Parathyroid adenoma (tissue), 2 donors: ENCODE data around the gene DGKA.

Source experiments
- H2AFZ ChIP-seq: fragments of 300-600 bp; sonication (generic); one replicate; pipeline ENCODE4 v1.7.0; 2017; ENCODE audit warnings: antibody characterized with exemption, mild to moderate bottlenecking
- H3K27ac ChIP-seq: fragments of 300-600 bp; sonication (generic); one replicate; pipeline ENCODE4 v1.7.0; 2017
- H3K27me3 ChIP-seq: fragments of 300-600 bp; sonication (generic); one replicate; pipeline ENCODE4 v1.7.0; 2017; ENCODE audit warnings: low read length; ENCODE audit not compliant: control insufficient read depth, insufficient read depth
- H3K36me3 ChIP-seq: fragments of 300-600 bp; sonication (generic); one replicate; pipeline ENCODE4 v1.7.0; 2017; ENCODE audit warnings: low read length; ENCODE audit not compliant: control insufficient read depth, insufficient read depth
- H3K4me1 ChIP-seq: fragments of 300-600 bp; sonication (generic); one replicate; pipeline ENCODE4 v1.7.0; 2017; ENCODE audit warnings: control low read depth
- H3K4me2 ChIP-seq: fragments of 300-600 bp; sonication (generic); one replicate; pipeline ENCODE4 v1.7.0; 2017; ENCODE audit warnings: low read length
- H3K4me3 ChIP-seq: fragments of 300-600 bp; sonication (generic); one replicate; pipeline ENCODE4 v1.7.0; 2017; ENCODE audit warnings: low read depth, low read length
- H3K79me2 ChIP-seq: fragments of 300-600 bp; sonication (generic); one replicate; pipeline ENCODE4 v1.7.0; 2017; ENCODE audit warnings: control low read depth
- H3K9ac ChIP-seq: fragments of 300-600 bp; sonication (generic); one replicate; pipeline ENCODE4 v1.7.0; 2017; ENCODE audit warnings: mild to moderate bottlenecking
- H3K9me3 ChIP-seq: fragments of 300-600 bp; sonication (generic); one replicate; pipeline ENCODE4 v1.7.0; 2017; ENCODE audit warnings: low read length; ENCODE audit not compliant: control insufficient read depth
- TF ChIP-seq, protein P1 (sequence below): fragments of 300-600 bp; sonication (generic); IDR thresholded peaks from one replicate; pipeline ENCODE4 v1.7.0; 2017; ENCODE audit warnings: antibody characterized with exemption, mild to moderate bottlenecking
- donor health status: primary hyperparathyroidism.

The DGKA gene

GRCh38 chr12:55901881-55902490 is 29.0 kb upstream of the DGKA start:
- H3K4me2 ChIP-seq = no peak overlapping the region
- H3K27me3 ChIP-seq = no peaks in the 10 kb centered on the region
- H2AFZ ChIP-seq = no peak overlapping the region
- TF ChIP-seq, protein P1, sequence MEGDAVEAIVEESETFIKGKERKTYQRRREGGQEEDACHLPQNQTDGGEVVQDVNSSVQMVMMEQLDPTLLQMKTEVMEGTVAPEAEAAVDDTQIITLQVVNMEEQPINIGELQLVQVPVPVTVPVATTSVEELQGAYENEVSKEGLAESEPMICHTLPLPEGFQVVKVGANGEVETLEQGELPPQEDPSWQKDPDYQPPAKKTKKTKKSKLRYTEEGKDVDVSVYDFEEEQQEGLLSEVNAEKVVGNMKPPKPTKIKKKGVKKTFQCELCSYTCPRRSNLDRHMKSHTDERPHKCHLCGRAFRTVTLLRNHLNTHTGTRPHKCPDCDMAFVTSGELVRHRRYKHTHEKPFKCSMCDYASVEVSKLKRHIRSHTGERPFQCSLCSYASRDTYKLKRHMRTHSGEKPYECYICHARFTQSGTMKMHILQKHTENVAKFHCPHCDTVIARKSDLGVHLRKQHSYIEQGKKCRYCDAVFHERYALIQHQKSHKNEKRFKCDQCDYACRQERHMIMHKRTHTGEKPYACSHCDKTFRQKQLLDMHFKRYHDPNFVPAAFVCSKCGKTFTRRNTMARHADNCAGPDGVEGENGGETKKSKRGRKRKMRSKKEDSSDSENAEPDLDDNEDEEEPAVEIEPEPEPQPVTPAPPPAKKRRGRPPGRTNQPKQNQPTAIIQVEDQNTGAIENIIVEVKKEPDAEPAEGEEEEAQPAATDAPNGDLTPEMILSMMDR = no peak
- H3K79me2 ChIP-seq = no peaks in the 10 kb centered on the region
- H3K36me3 ChIP-seq = no peaks in the 10 kb centered on the region
- no peaks in the 10 kb centered on the region for H3K4me1 ChIP-seq
- H3K9me3 ChIP-seq = no peaks in the 10 kb centered on the region
- no peak overlapping the region for H3K4me3 ChIP-seq
- no peak overlapping the region for H3K9ac ChIP-seq
- no peak overlapping the region for H3K27ac ChIP-seq

DNA sequence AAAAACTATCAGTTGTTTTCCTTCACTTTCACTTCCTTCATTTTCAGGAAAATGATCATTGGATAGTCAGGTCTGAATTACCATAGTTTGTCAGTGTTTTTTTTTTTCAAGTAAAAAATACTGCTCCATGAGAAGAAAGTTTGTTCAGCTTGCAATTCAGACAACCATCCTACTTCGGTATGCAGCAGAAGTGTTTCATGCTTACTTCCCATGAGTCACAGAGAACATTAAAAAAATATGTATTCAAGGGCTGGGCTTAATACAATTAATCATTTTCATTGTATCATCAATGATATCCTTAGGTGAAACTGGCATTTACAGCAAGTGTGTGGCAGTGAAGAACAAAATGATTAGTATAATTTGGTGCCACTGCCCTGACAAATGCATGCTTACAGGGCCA is 24.9 kb upstream of the DGKA start:
- H3K9ac ChIP-seq = no peak overlapping the region
- H3K4me3 ChIP-seq = no peak overlapping the region
- H3K27me3 ChIP-seq = no peaks in the 10 kb centered on the region
- no peak overlapping the region for H3K27ac ChIP-seq
- H3K79me2 ChIP-seq = no peaks in the 10 kb centered on the region
- H3K4me2 ChIP-seq = no peak overlapping the region
- no peaks in the 10 kb centered on the region for H3K36me3 ChIP-seq
- no peaks in the 10 kb centered on the region for H3K9me3 ChIP-seq
- no peak overlapping the region for H2AFZ ChIP-seq
- TF ChIP-seq, protein P1 = no peak
- no peaks in the 10 kb centered on the region for H3K4me1 ChIP-seq

GRCh38 chr12:55908726-55909512 is 22.0 kb upstream of the DGKA start:
- H2AFZ ChIP-seq = no peak overlapping the region
- no peaks in the 10 kb centered on the region for H3K4me1 ChIP-seq
- H3K27me3 ChIP-seq = no peaks in the 10 kb centered on the region
- H3K27ac ChIP-seq = no peak overlapping the region
- TF ChIP-seq, protein P1 = no peak
- no peak overlapping the region for H3K4me3 ChIP-seq
- no peak overlapping the region for H3K4me2 ChIP-seq
- H3K9me3 ChIP-seq = no peaks in the 10 kb centered on the region
- no peak overlapping the region for H3K9ac ChIP-seq
- H3K79me2 ChIP-seq = peaks cover 11% of the 10 kb centered on the region
- H3K36me3 ChIP-seq = no peaks in the 10 kb centered on the region

GRCh38 chr12:55909513-55909884 is 21.5 kb upstream of the DGKA start:
- Histone ChIP-seq H3K9me3 (no peaks in the 10 kb centered on the region), H3K4me3 (no peak overlapping the region), H3K27ac (no peak overlapping the region), H2AFZ (no peak overlapping the region), H3K36me3 (no peaks in the 10 kb centered on the region), H3K9ac (no peak overlapping the region), H3K27me3 (no peaks in the 10 kb centered on the region), H3K4me2 (no peak overlapping the region), H3K4me1 (no peaks in the 10 kb centered on the region), H3K79me2 (peaks cover 13% of the 10 kb centered on the region)
- TF ChIP-seq, protein P1 = no peak
